GM23338 (cell line): ENCODE data around the gene TIMM50. TPM values are rescaled to one million over a fixed set of nuclear protein-coding genes. Genes with fewer than 3 reads are reported as not detected.
"Not testable (repeated sequence)": the region's sequence is repeated elsewhere in the genome, so short reads cannot be mapped to it uniquely, and the experiment has no call there.

Source experiments
- ATAC-seq: fragments of 200-7000 bp; cut with Tn5 transposase; 3 replicates; pipeline ENCODE4 v1.9.1; 2020
- DNase-seq: peaks from one replicate; pipeline ENCODE4 v3.0.0-alpha.2; 2015; ENCODE audit warnings: low spot score
- H2AFZ ChIP-seq: fragments of 200-600 bp; sonication (generic); 2 replicates; pipeline ENCODE4 v1.8.0; 2016; ENCODE audit warnings: antibody characterized with exemption, mild to moderate bottlenecking, moderate library complexity
- H3F3A ChIP-seq: fragments of 200-600 bp; sonication (generic); replicated peaks from 2 replicates; pipeline ENCODE4 v1.8.0; 2017; ENCODE audit warnings: antibody characterized with exemption, mixed run types, low read depth
- H3K27ac ChIP-seq: fragments of 200-600 bp; sonication (generic); 2 replicates; pipeline ENCODE4 v1.6.1; 2016; ENCODE audit warnings: low read depth
- H3K27me3 ChIP-seq: fragments of 200-600 bp; sonication (generic); 2 replicates; pipeline ENCODE4 v1.8.0; 2016; ENCODE audit warnings: mild to moderate bottlenecking, mixed run types, moderate library complexity; ENCODE audit not compliant: insufficient read depth
- H3K36me3 ChIP-seq: fragments of 200-600 bp; sonication (generic); 2 replicates; pipeline ENCODE4 v1.8.0; 2016; ENCODE audit warnings: mild to moderate bottlenecking; ENCODE audit not compliant: insufficient read depth
- H3K4me1 ChIP-seq: fragments of 200-600 bp; sonication (generic); 2 replicates; pipeline ENCODE4 v1.8.0; 2016; ENCODE audit warnings: mild to moderate bottlenecking, moderate library complexity; ENCODE audit not compliant: insufficient read depth
- H3K4me2 ChIP-seq: fragments of 200-600 bp; sonication (generic); 2 replicates; pipeline ENCODE4 v1.7.1; 2017; ENCODE audit warnings: mixed run types
- H3K4me3 ChIP-seq: fragments of 200-600 bp; sonication (generic); 2 replicates; pipeline ENCODE4 v1.6.1; 2016; ENCODE audit warnings: mixed run types
- H3K79me2 ChIP-seq: fragments of 200-600 bp; sonication (generic); replicated peaks from 2 replicates; pipeline ENCODE4 v1.8.0; 2017; ENCODE audit warnings: mild to moderate bottlenecking; ENCODE audit not compliant: insufficient read depth
- H3K9me2 ChIP-seq: fragments of 200-600 bp; sonication (generic); 2 replicates; pipeline ENCODE4 v1.8.0; 2017; ENCODE audit not compliant: insufficient read depth
- H4K20me1 ChIP-seq: fragments of 200-600 bp; sonication (generic); replicated peaks from 2 replicates; pipeline ENCODE4 v1.8.0; 2017; ENCODE audit warnings: mild to moderate bottlenecking; ENCODE audit not compliant: insufficient read depth
- H3K27ac Mint-ChIP-seq: 2 replicates; pipeline ENCODE4 v1.8.0; 2020; ENCODE audit warnings: inconsistent platforms, mild to moderate bottlenecking, moderate library complexity, mixed read lengths
- H3K27me3 Mint-ChIP-seq: 3 replicates; pipeline ENCODE4 v1.8.0; 2022; ENCODE audit warnings: low read depth, mild to moderate bottlenecking, moderate library complexity, mixed read lengths, inconsistent platforms; ENCODE audit not compliant: insufficient read depth, poor library complexity
- H3K36me3 Mint-ChIP-seq: 3 replicates; pipeline ENCODE4 v1.8.0; 2021; ENCODE audit warnings: low read depth, mild to moderate bottlenecking, inconsistent platforms, moderate library complexity, mixed read lengths
- H3K4me1 Mint-ChIP-seq: 3 replicates; pipeline ENCODE4 v1.8.0; 2020; ENCODE audit warnings: mild to moderate bottlenecking, inconsistent platforms, mixed read lengths
- H3K4me3 Mint-ChIP-seq: 3 replicates; pipeline ENCODE4 v1.8.0; 2021; ENCODE audit warnings: moderate library complexity, mild to moderate bottlenecking, inconsistent platforms, mixed read lengths
- H3K9me3 Mint-ChIP-seq: 3 replicates; pipeline ENCODE4 v1.8.0; 2020; ENCODE audit warnings: moderate library complexity, mild to moderate bottlenecking, inconsistent platforms, mixed read lengths
- JUNB ChIP-seq: IDR thresholded peaks from one replicate; pipeline ENCODE4 v1.6.1; 2016; ENCODE audit warnings: antibody characterized with exemption; ENCODE audit not compliant: unreplicated experiment
- NANOG ChIP-seq: IDR thresholded peaks from 2 replicates; pipeline ENCODE4 v1.6.1; 2016; ENCODE audit warnings: antibody characterized with exemption, borderline replicate concordance
- STAT1 ChIP-seq: IDR thresholded peaks from one replicate; pipeline ENCODE4 v1.6.1; 2016; ENCODE audit warnings: antibody characterized with exemption; ENCODE audit not compliant: unreplicated experiment
- ZNF114 ChIP-seq: fragments of 250-450 bp; sonication (Bioruptor Pico); IDR thresholded peaks from 2 replicates; pipeline ENCODE4 v1.5.0; 2020; ENCODE audit warnings: mild to moderate bottlenecking, moderate library complexity
- polyA plus RNA-seq: library from polyadenylated mRNA; unstranded; fragments of >200 nt; fragmentation: Nextera tagmentation; extraction: Ambion mirVana; gene quantifications from 2 replicates; pipeline ENCODE4 v1.2.1, GENCODE V29; 2016
- total RNA-seq: library from RNA; depleted of rRNA; stranded (reverse); fragments of >200 nt; shearing (Covaris generic); gene quantifications from 2 replicates; pipeline ENCODE4 v1.2.3, GENCODE V29; 2014
- TF ChIP-seq, protein P1 (sequence below): fragments of 250-450 bp; sonication (Bioruptor Pico); IDR thresholded peaks from 2 replicates; pipeline ENCODE4 v1.5.0; 2020; ENCODE audit warnings: mild to moderate bottlenecking, moderate library complexity

TIMM50 gene
- total and polyA plus RNA-seq, 2 experiments from 2014 or later: 119 to 139 TPM

DNA sequence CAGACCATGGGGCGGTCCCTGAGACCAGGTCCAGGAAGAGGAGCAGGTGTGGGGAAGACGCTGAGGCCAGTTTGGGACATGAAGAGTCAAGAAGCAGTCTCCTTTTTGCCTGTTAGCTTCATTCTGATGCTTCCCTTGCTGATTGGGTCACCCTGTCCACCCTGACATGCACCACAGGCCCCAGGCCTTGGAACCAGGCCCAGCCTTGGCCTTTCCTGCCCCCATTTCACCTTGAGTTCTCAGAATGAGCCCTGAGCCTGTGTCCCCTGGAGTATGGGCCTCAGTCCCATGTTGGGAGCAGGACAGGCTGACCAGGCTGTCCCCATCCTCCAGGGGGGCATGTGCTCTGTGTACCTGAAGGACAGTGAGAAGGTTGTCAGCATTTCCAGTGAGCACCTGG lies 4.9 kb upstream of the TIMM50 start (continued):
- TF ChIP-seq, protein P1, sequence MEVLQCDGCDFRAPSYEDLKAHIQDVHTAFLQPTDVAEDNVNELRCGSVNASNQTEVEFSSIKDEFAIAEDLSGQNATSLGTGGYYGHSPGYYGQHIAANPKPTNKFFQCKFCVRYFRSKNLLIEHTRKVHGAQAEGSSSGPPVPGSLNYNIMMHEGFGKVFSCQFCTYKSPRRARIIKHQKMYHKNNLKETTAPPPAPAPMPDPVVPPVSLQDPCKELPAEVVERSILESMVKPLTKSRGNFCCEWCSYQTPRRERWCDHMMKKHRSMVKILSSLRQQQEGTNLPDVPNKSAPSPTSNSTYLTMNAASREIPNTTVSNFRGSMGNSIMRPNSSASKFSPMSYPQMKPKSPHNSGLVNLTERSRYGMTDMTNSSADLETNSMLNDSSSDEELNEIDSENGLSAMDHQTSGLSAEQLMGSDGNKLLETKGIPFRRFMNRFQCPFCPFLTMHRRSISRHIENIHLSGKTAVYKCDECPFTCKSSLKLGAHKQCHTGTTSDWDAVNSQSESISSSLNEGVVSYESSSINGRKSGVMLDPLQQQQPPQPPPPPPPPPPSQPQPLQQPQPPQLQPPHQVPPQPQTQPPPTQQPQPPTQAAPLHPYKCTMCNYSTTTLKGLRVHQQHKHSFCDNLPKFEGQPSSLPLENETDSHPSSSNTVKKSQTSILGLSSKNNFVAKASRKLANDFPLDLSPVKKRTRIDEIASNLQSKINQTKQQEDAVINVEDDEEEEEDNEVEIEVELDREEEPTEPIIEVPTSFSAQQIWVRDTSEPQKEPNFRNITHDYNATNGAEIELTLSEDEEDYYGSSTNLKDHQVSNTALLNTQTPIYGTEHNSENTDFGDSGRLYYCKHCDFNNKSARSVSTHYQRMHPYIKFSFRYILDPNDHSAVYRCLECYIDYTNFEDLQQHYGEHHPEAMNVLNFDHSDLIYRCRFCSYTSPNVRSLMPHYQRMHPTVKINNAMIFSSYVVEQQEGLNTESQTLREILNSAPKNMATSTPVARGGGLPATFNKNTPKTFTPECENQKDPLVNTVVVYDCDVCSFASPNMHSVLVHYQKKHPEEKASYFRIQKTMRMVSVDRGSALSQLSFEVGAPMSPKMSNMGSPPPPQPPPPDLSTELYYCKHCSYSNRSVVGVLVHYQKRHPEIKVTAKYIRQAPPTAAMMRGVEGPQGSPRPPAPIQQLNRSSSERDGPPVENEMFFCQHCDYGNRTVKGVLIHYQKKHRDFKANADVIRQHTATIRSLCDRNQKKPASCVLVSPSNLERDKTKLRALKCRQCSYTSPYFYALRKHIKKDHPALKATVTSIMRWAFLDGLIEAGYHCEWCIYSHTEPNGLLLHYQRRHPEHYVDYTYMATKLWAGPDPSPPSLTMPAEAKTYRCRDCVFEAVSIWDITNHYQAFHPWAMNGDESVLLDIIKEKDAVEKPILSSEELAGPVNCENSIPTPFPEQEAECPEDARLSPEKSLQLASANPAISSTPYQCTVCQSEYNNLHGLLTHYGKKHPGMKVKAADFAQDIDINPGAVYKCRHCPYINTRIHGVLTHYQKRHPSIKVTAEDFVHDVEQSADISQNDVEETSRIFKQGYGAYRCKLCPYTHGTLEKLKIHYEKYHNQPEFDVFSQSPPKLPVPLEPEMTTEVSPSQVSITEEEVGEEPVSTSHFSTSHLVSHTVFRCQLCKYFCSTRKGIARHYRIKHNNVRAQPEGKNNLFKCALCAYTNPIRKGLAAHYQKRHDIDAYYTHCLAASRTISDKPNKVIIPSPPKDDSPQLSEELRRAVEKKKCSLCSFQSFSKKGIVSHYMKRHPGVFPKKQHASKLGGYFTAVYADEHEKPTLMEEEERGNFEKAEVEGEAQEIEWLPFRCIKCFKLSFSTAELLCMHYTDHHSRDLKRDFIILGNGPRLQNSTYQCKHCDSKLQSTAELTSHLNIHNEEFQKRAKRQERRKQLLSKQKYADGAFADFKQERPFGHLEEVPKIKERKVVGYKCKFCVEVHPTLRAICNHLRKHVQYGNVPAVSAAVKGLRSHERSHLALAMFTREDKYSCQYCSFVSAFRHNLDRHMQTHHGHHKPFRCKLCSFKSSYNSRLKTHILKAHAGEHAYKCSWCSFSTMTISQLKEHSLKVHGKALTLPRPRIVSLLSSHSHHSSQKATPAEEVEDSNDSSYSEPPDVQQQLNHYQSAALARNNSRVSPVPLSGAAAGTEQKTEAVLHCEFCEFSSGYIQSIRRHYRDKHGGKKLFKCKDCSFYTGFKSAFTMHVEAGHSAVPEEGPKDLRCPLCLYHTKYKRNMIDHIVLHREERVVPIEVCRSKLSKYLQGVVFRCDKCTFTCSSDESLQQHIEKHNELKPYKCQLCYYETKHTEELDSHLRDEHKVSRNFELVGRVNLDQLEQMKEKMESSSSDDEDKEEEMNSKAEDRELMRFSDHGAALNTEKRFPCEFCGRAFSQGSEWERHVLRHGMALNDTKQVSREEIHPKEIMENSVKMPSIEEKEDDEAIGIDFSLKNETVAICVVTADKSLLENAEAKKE (CRISPR knock-in tag): no peak
- TF ChIP-seq JUNB (no peak), NANOG (no peak), ZNF114 (no peak), STAT1 (no peak)

GRCh38 chr19:39479319-39479801 lies 1.3 kb upstream of the TIMM50 start:
- Mint-ChIP-seq H3K4me1 (peaks cover 26% of the 10 kb centered on the region), H3K4me3 (peak overlapping the region; percentile 96; the same call in 1 of the 3 replicates), H3K36me3 (peaks cover 55% of the 10 kb centered on the region), H3K27ac (peak overlapping the region; percentile 98; the same call in 1 of the 2 replicates), H3K27me3 (peaks cover 12% of the 10 kb centered on the region)
- ATAC-seq, H3K9me2 ChIP-seq, DNase-seq, H3K9me3 Mint-ChIP-seq, H3K27me3 ChIP-seq, H3K27ac ChIP-seq, H3K4me2 ChIP-seq, H3K4me3 ChIP-seq, H4K20me1 ChIP-seq: not testable (repeated sequence)
- Histone ChIP-seq H3K4me1 (peaks cover 12% of the 10 kb centered on the region), H2AFZ (peak overlapping the region; percentile 43; the same call in 1 of the 2 replicates), H3F3A (peaks cover 26% of the 10 kb centered on the region), H3K79me2 (peaks cover 23% of the 10 kb centered on the region), H3K36me3 (peaks cover 13% of the 10 kb centered on the region)
